Measurements from ENCODE around the gene FREY1.

- TF ChIP-seq RAD21 (IDR thresholded peaks at IDR 0.05; ENCODE audit: low read length): no peak
- TF ChIP-seq CTCF (conservative IDR thresholded peaks at IDR 0.05; ENCODE audit: low read depth, low read length): no peak
Measured at GRCh38 chr11:45933846-45934579, 26.9 kb upstream of the FREY1 start.
